C1 segment of cervical spinal cord (tissue), 14 donors: ENCODE data around the gene PIAS4.

ENCODE experiments used
- DNase-seq, 14 donors: peaks; one replicate each; lab custom pipeline; 2025; lab: John Stamatoyannopoulos, UW

Gene PIAS4

GRCh38 chr19:4042731-4043082 is 35.2 kb downstream of the PIAS4 start:
- DNase-seq = no peak

GRCh38 chr19:4043401-4043800 is 35.9 kb downstream of the PIAS4 start:
- DNase-seq = no peak

- no peak for DNase-seq
Observed at GRCh38 chr19:4043966-4044715, 36.6 kb downstream of the PIAS4 start.

GRCh38 chr19:4044990-4045465 is 37.5 kb downstream of the PIAS4 start:
- peak in 1 of 14 donors; percentile 17 for DNase-seq

GRCh38 chr19:4045597-4046361 is 38.2 kb downstream of the PIAS4 start:
- DNase-seq = no peak

- DNase-seq = no peak
Observed at GRCh38 chr19:4046362-4046691, 38.8 kb downstream of the PIAS4 start.

GRCh38 chr19:4046946-4047683 is 39.6 kb downstream of the PIAS4 start:
- DNase-seq = no peak

- peak in 1 of 14 donors; percentile 86 for DNase-seq
Observed at GRCh38 chr19:4049432-4049831, 41.9 kb downstream of the PIAS4 start.

GRCh38 chr19:4051175-4052101 is 43.9 kb downstream of the PIAS4 start:
- DNase-seq = peak in 2 of 14 donors; percentile 15 to 50

GRCh38 chr19:4052114-4052992 is 44.8 kb downstream of the PIAS4 start:
- peak in 5 of 14 donors; percentile 26 to 85 (median 34) for DNase-seq

- no peak for DNase-seq
Observed at GRCh38 chr19:4052993-4053422, 45.5 kb downstream of the PIAS4 start.

GRCh38 chr19:4053423-4054324 is 46.1 kb downstream of the PIAS4 start:
- no peak for DNase-seq

GRCh38 chr19:4054441-4055208 is 47.1 kb downstream of the PIAS4 start:
- no peak for DNase-seq

GRCh38 chr19:4055209-4055552 is 47.6 kb downstream of the PIAS4 start:
- no peak for DNase-seq

- DNase-seq = peak in 4 of 14 donors; percentile 63 to 91 (median 70)
Observed at GRCh38 chr19:4057931-4058692, 50.6 kb downstream of the PIAS4 start.

GRCh38 chr19:4058693-4059452 is 51.3 kb downstream of the PIAS4 start:
- DNase-seq = peak in 13 of 14 donors; percentile 37 to 91 (median 71)

GRCh38 chr19:4059453-4059871 is 51.9 kb downstream of the PIAS4 start:
- DNase-seq = no peak
